Osteocyte (in vitro differentiated cells): ENCODE data around the gene SVOP. TPM values are rescaled to one million over a fixed set of nuclear protein-coding genes. Genes with fewer than 3 reads are reported as not detected.

Source experiments
- DNase-seq: peaks from one replicate; pipeline ENCODE4 v3.0.0; 2021; ENCODE audit warnings: mixed read lengths; ENCODE audit not compliant: unreplicated experiment; ENCODE audit errors: extremely low spot score
- H3K27ac Mint-ChIP-seq: one replicate; pipeline ENCODE4 v1.8.0; 2021; ENCODE audit warnings: mild to moderate bottlenecking, mixed read lengths; ENCODE audit not compliant: unreplicated experiment
- H3K27me3 Mint-ChIP-seq: one replicate; pipeline ENCODE4 v1.8.0; 2021; ENCODE audit warnings: mixed read lengths; ENCODE audit not compliant: unreplicated experiment
- H3K36me3 Mint-ChIP-seq: one replicate; pipeline ENCODE4 v1.8.0; 2021; ENCODE audit warnings: mixed read lengths; ENCODE audit not compliant: unreplicated experiment
- H3K4me1 Mint-ChIP-seq: one replicate; pipeline ENCODE4 v1.8.0; 2021; ENCODE audit warnings: mixed read lengths; ENCODE audit not compliant: unreplicated experiment
- H3K4me3 Mint-ChIP-seq: one replicate; pipeline ENCODE4 v1.8.0; 2021; ENCODE audit warnings: mild to moderate bottlenecking, moderate library complexity, mixed read lengths; ENCODE audit not compliant: unreplicated experiment
- H3K9me3 Mint-ChIP-seq: one replicate; pipeline ENCODE4 v1.8.0; 2021; ENCODE audit warnings: mixed read lengths; ENCODE audit not compliant: unreplicated experiment
- CTCF ChIP-seq: fragments of 200-600 bp; sonication (generic); IDR thresholded peaks from 2 replicates; pipeline ENCODE4 v1.5.0; 2021; ENCODE audit warnings: antibody characterized with exemption, mild to moderate bottlenecking, moderate library complexity
- total RNA-seq: library from RNA; stranded (reverse); gene quantifications from 2 replicates; pipeline ENCODE4 v1.2.1, GENCODE V29; 2021

Gene SVOP
- total RNA-seq, 1 donor from 2014 or later = not detected

- Mint-ChIP-seq H3K4me3 (no peak overlapping the region), H3K27ac (no peak overlapping the region), H3K36me3 (no peaks in the 10 kb centered on the region), H3K4me1 (no peaks in the 10 kb centered on the region), H3K27me3 (peaks cover 21% of the 10 kb centered on the region), H3K9me3 (no peaks in the 10 kb centered on the region)
- DNase-seq = no peak
- no peak for TF ChIP-seq CTCF
These were observed 90.1 kb downstream of the SVOP start for GRCh38 chr12:108930756-108931155.

DNA sequence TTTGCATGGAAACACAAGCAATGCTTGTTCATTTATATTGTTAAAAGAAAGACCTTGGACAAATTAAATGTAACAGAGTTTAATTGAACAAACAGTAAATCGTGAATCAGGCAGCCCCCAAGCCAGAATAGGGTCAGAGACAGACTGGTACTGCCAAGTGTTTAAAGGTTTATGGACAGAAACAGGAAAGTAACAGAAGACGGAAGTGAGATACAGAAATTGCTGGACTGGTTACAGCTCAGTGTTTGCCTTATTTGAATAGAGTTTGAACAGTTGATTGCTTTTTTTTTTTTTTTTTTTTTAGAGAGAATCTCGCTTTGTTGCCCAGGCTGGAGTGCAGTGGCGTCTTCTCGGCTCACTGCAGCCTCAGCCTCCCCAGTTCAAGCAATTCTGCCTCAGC is 90.7 kb downstream of the SVOP start:
- Mint-ChIP-seq H3K4me1 (no peaks in the 10 kb centered on the region), H3K27ac (no peak overlapping the region)
- TF ChIP-seq CTCF = no peak

DNA sequence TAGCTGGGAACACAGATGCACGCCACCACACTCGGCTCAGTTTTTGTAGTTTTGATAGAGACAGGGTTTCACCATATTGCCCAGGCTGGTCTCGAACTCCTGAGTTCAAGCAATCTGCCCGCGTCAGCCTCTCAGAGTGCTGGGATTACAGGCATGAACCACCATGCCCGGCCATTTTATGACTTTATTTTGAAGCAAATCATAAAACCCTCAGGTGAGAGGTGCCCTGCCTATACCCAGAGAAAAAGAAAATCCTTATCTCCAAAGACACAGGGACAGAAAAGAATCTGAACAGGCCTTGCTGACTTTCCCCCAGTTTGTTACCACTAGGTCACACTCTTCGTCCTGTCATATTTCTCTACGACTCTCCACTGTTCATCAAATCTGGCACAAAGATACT is 92.2 kb downstream of the SVOP start:
- TF ChIP-seq CTCF = no peak
- no peak overlapping the region for H3K4me3 Mint-ChIP-seq
- H3K9me3 Mint-ChIP-seq = no peaks in the 10 kb centered on the region
- H3K27ac Mint-ChIP-seq = no peak overlapping the region
- H3K36me3 Mint-ChIP-seq = no peaks in the 10 kb centered on the region
- no peak for DNase-seq
- H3K27me3 Mint-ChIP-seq = peaks cover 12% of the 10 kb centered on the region
- no peaks in the 10 kb centered on the region for H3K4me1 Mint-ChIP-seq

More for the DNA sequence above, 90.7 kb downstream of the SVOP start:
- Mint-ChIP-seq H3K4me3 (no peak overlapping the region), H3K9me3 (no peaks in the 10 kb centered on the region), H3K36me3 (no peaks in the 10 kb centered on the region), H3K27me3 (peaks cover 16% of the 10 kb centered on the region)
- no peak for DNase-seq

GRCh38 chr12:108922918-108923317 is 98.0 kb downstream of the SVOP start:
- Mint-ChIP-seq H3K9me3 (peaks cover 6% of the 10 kb centered on the region), H3K4me3 (no peak overlapping the region), H3K36me3 (no peaks in the 10 kb centered on the region), H3K4me1 (no peaks in the 10 kb centered on the region), H3K27me3 (peaks cover 14% of the 10 kb centered on the region), H3K27ac (no peak overlapping the region)
- no peak for TF ChIP-seq CTCF
- no peak for DNase-seq

DNA sequence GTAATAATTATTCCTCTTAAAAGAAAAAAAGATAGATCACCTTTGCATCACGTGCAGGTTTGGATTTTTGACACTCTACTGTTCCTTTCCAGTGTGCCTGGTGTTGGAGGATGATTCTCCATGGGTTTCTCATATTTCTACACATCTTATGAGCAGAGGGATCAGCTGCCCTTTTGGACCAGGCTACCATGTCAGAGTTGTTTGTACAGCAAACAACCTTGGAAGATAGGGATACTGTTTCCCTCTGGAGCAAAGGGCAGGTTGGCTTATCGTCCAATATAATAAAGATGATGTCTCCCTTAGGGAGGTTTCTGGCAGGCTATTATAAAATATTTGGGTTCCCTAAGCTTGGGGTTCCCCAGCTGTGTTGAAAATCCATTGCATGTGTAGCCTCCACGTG is 98.9 kb downstream of the SVOP start:
- peaks cover 6% of the 10 kb centered on the region for H3K9me3 Mint-ChIP-seq
- no peak for DNase-seq
- no peaks in the 10 kb centered on the region for H3K36me3 Mint-ChIP-seq
- H3K27me3 Mint-ChIP-seq = peaks cover 14% of the 10 kb centered on the region
- no peak overlapping the region for H3K27ac Mint-ChIP-seq
- H3K4me3 Mint-ChIP-seq = no peak overlapping the region
- no peak for TF ChIP-seq CTCF
- H3K4me1 Mint-ChIP-seq = no peaks in the 10 kb centered on the region
